H1 (cell line): ENCODE data around the gene BAG1. TPM values are rescaled to one million over a fixed set of nuclear protein-coding genes. Genes with fewer than 3 reads are reported as not detected.

Source experiments
- CTCF ChIA-PET: fragments of 300-600 bp; sonication (Branson Sonifier 250); formaldehyde crosslinking; loops from one replicate; lab custom pipeline; 2021; ENCODE audit not compliant: partially characterized antibody; lab: Charles Lee
- POLR2A ChIA-PET: fragments of 300-600 bp; sonication (Branson Sonifier 250); formaldehyde crosslinking; loops from one replicate; lab custom pipeline; 2021; ENCODE audit warnings: inconsistent platforms; ENCODE audit not compliant: partially characterized antibody; lab: Charles Lee
- DNase-seq, 2 experiments: peaks; one replicate each; pipeline versions ENCODE4 v3.0.0 to v3.0.0-alpha.2; 2010 to 2022; ENCODE audit warnings: low spot score in 2 of 2, low read depth in 1 of 2, mixed read lengths in 1 of 2
- FAIRE-seq: peaks from 2 replicates; lab custom pipeline; 2011; peaks lifted over from hg19 to GRCh38; lab: Jason Lieb, UNC
- H2AFZ ChIP-seq: 2 replicates; pipeline ENCODE4 v1.8.1; 2012; ENCODE audit warnings: low read length, inconsistent platforms
- H2AK5ac ChIP-seq: 2 replicates; pipeline ENCODE4 v1.6.1; 2013; ENCODE audit warnings: low read depth, low read length
- H2BK120ac ChIP-seq: replicated peaks from 2 replicates; pipeline ENCODE3; 2013; ENCODE audit warnings: low read depth, low read length, inconsistent platforms
- H2BK12ac ChIP-seq: 2 replicates; pipeline ENCODE4 v1.6.1; 2013; ENCODE audit warnings: low read depth, low read length
- H2BK15ac ChIP-seq: 2 replicates; pipeline ENCODE4 v1.6.1; 2013; ENCODE audit warnings: low read length
- H2BK20ac ChIP-seq: 2 replicates; pipeline ENCODE4 v1.6.1; 2013; ENCODE audit warnings: low read length
- H2BK5ac ChIP-seq: 2 replicates; pipeline ENCODE4 v1.6.1; 2013; ENCODE audit warnings: low read depth, low read length
- H3K14ac ChIP-seq: 2 replicates; pipeline ENCODE4 v1.6.1; 2013; ENCODE audit warnings: inconsistent platforms; ENCODE audit not compliant: insufficient read length
- H3K18ac ChIP-seq: 2 replicates; pipeline ENCODE4 v1.6.1; 2013; ENCODE audit warnings: low read length; ENCODE audit errors: extremely low read depth
- H3K23ac ChIP-seq: 2 replicates; pipeline ENCODE4 v1.6.1; 2013; ENCODE audit warnings: inconsistent platforms; ENCODE audit not compliant: insufficient read length
- H3K23me2 ChIP-seq: 2 replicates; pipeline ENCODE4 v1.6.1; 2013; ENCODE audit warnings: low read depth, low read length
- H3K27ac ChIP-seq: 2 replicates; pipeline ENCODE4 v1.6.1; 2011; ENCODE audit warnings: low read depth, low read length, inconsistent platforms
- H3K27me3 ChIP-seq, 4 experiments: replicated peaks in 1 of 4; 1 replicate in 1 of 4; 2 replicates in 3 of 4; pipeline versions ENCODE4 v1.6.1 to v1.8.1; 2011 to 2013; ENCODE audit warnings: low read length in 3 of 4, mild to moderate bottlenecking in 3 of 4, inconsistent platforms in 2 of 4, mixed read lengths in 2 of 4, moderate library complexity in 1 of 4; ENCODE audit not compliant: control insufficient read depth in 3 of 4, insufficient read depth in 3 of 4; ENCODE audit errors: extremely low read depth in 1 of 4
- H3K36me3 ChIP-seq, 4 experiments: 2 replicates each; pipeline versions ENCODE4 v1.6.1 to v1.8.1; 2011 to 2013; ENCODE audit warnings: mild to moderate bottlenecking in 4 of 4, low read length in 3 of 4, moderate library complexity in 2 of 4, control low read depth in 1 of 4, inconsistent platforms in 1 of 4; ENCODE audit not compliant: insufficient read depth in 4 of 4, control insufficient read depth in 2 of 4
- H3K4ac ChIP-seq: replicated peaks from 2 replicates; pipeline ENCODE3; 2013; ENCODE audit warnings: low read length, low read depth, mixed read lengths, inconsistent platforms; ENCODE audit not compliant: insufficient read length
- H3K4me1 ChIP-seq, 4 experiments: replicated peaks in 1 of 4; 1 replicate in 1 of 4; 2 replicates in 3 of 4; pipeline versions ENCODE4 v1.6.1 to v1.8.1; 2011 to 2013; ENCODE audit warnings: low read length in 3 of 4, inconsistent platforms in 2 of 4, mixed read lengths in 1 of 4; ENCODE audit not compliant: insufficient read depth in 4 of 4, control insufficient read depth in 3 of 4
- H3K4me2 ChIP-seq, 2 experiments: 2 replicates each; pipeline versions ENCODE4 v1.6.1 to v1.8.1; 2011 to 2013; ENCODE audit warnings: low read depth in 2 of 2, low read length in 2 of 2, control low read depth in 1 of 2, inconsistent platforms in 1 of 2, mild to moderate bottlenecking in 1 of 2; ENCODE audit not compliant: insufficient read depth in 1 of 2
- H3K4me3 ChIP-seq, 4 experiments: fragments of 200-600, 300-600 bp in 1 of 4; sonication (generic), shearing (Covaris generic), sonication (Bioruptor Twin) in 1 of 4; 2 replicates each; pipeline versions ENCODE4 v1.5.1 to v1.8.1; 2011 to 2016; ENCODE audit warnings: low read length in 4 of 4, low read depth in 3 of 4, control low read depth in 2 of 4, inconsistent platforms in 2 of 4, mild to moderate bottlenecking in 2 of 4, mixed read lengths in 1 of 4, moderate library complexity in 1 of 4; ENCODE audit not compliant: insufficient read depth in 2 of 4; ENCODE audit errors: extremely low read depth in 1 of 4
- H3K56ac ChIP-seq: replicated peaks from 2 replicates; pipeline ENCODE3; 2013; ENCODE audit warnings: low read depth, mild to moderate bottlenecking, mixed read lengths, low read length, inconsistent platforms; ENCODE audit not compliant: insufficient read length
- H3K79me1 ChIP-seq: 2 replicates; pipeline ENCODE4 v1.6.1; 2013; ENCODE audit warnings: low read depth, low read length, control low read depth
- H3K79me2 ChIP-seq, 2 experiments: 2 replicates each; pipeline versions ENCODE4 v1.6.1 to v1.8.1; 2012 to 2013; ENCODE audit warnings: low read length in 2 of 2, mild to moderate bottlenecking in 2 of 2, inconsistent platforms in 1 of 2; ENCODE audit not compliant: insufficient read depth in 2 of 2, control insufficient read depth in 1 of 2
- H3K9ac ChIP-seq, 4 experiments: replicated peaks in 1 of 4; 1 replicate in 1 of 4; 2 replicates in 3 of 4; pipeline versions ENCODE4 v1.6.1 to v1.8.1; 2011 to 2013; ENCODE audit warnings: low read depth in 3 of 4, low read length in 3 of 4, control low read depth in 2 of 4, mild to moderate bottlenecking in 2 of 4, moderate library complexity in 2 of 4, inconsistent platforms in 1 of 4; ENCODE audit errors: extremely low read depth in 1 of 4
- H3K9me3 ChIP-seq, 2 experiments: 2 replicates each; pipeline versions ENCODE4 v1.6.1 to v1.8.1; 2012 to 2013; ENCODE audit warnings: mild to moderate bottlenecking in 2 of 2, moderate library complexity in 2 of 2, control low read depth in 1 of 2, inconsistent platforms in 1 of 2, low read depth in 1 of 2, low read length in 1 of 2, mixed read lengths in 1 of 2; ENCODE audit not compliant: insufficient read depth in 2 of 2
- H4K20me1 ChIP-seq, 2 experiments: replicated peaks in 1 of 2; 2 replicates each; pipeline versions ENCODE3 to v1.8.1; 2011 to 2013; ENCODE audit warnings: inconsistent platforms in 2 of 2, low read length in 2 of 2, mild to moderate bottlenecking in 1 of 2; ENCODE audit not compliant: insufficient read depth in 2 of 2, control insufficient read depth in 1 of 2
- H4K5ac ChIP-seq: 2 replicates; pipeline ENCODE4 v1.6.1; 2013; ENCODE audit warnings: low read length, low read depth, mixed read lengths, inconsistent platforms; ENCODE audit not compliant: insufficient read length
- H4K8ac ChIP-seq: 2 replicates; pipeline ENCODE4 v1.8.0; 2013; ENCODE audit warnings: mild to moderate bottlenecking, moderate library complexity, low read length, inconsistent platforms; ENCODE audit not compliant: insufficient read depth; ENCODE audit errors: extremely low read depth
- H4K91ac ChIP-seq: replicated peaks from 2 replicates; pipeline ENCODE3; 2013; ENCODE audit warnings: low read length, mixed read lengths, inconsistent platforms; ENCODE audit not compliant: insufficient read length
- ATF2 ChIP-seq: IDR thresholded peaks from 2 replicates; pipeline ENCODE4 v1.6.1; 2012; ENCODE audit warnings: low read length, inconsistent platforms
- ATF3 ChIP-seq: IDR thresholded peaks from 2 replicates; pipeline ENCODE4 v1.6.1; 2011; ENCODE audit warnings: low read depth, mild to moderate bottlenecking, low read length; ENCODE audit not compliant: insufficient read depth
- BACH1 ChIP-seq: IDR thresholded peaks from 2 replicates; pipeline ENCODE4 v1.6.1; 2012; ENCODE audit warnings: low read length, improper control_type of control experiment
- POLR2A ChIP-seq, 2 experiments: IDR thresholded peaks; 1 replicate in 1 of 2; 2 replicates in 1 of 2; pipeline ENCODE4 v1.6.1; 2011; ENCODE audit warnings: low read depth in 2 of 2, low read length in 2 of 2, mild to moderate bottlenecking in 2 of 2; ENCODE audit errors: control extremely low read depth in 1 of 2
- RAD21 ChIP-seq, 2 experiments: IDR thresholded peaks in 1 of 2; conservative IDR thresholded peaks in 1 of 2; 2 replicates each; pipeline ENCODE4 v1.6.1; 2011; ENCODE audit warnings: low read depth in 2 of 2, low read length in 2 of 2, improper control_type of control experiment in 1 of 2, inconsistent platforms in 1 of 2, mild to moderate bottlenecking in 1 of 2, moderate library complexity in 1 of 2
- SIN3A ChIP-seq, 2 experiments: IDR thresholded peaks in 1 of 2; conservative IDR thresholded peaks in 1 of 2; 2 replicates each; pipeline ENCODE4 v1.6.1; 2011 to 2012; ENCODE audit warnings: low read length in 2 of 2, improper control_type of control experiment in 1 of 2, low read depth in 1 of 2, mild to moderate bottlenecking in 1 of 2
- SIRT6 ChIP-seq: IDR thresholded peaks from one replicate; pipeline ENCODE4 v1.7.1; 2012; ENCODE audit warnings: low read length, inconsistent platforms
- SIX5 ChIP-seq: IDR thresholded peaks from 2 replicates; pipeline ENCODE4 v1.6.1; 2011; ENCODE audit warnings: mild to moderate bottlenecking, low read depth, low read length
- TBP ChIP-seq: IDR thresholded peaks from 2 replicates; pipeline ENCODE4 v1.6.1; 2011; ENCODE audit warnings: low read depth, low read length, improper control_type of control experiment
- WGBS, 2 experiments: shearing (Covaris generic) in 1 of 2; methylation state at CpG; one replicate each; pipeline versions ENCODE4 v1.1.6 to v1.1.7; 2013 to 2015; ENCODE audit warnings: low lambda C conversion rate in 2 of 2, mixed read lengths in 2 of 2, inconsistent platforms in 1 of 2, low coverage in 1 of 2, missing lambda C conversion rate in 1 of 2; ENCODE audit not compliant: insufficient replicate concordance in 2 of 2, insufficient coverage in 1 of 2, insufficient read length in 1 of 2; ENCODE audit errors: extremely low coverage in 1 of 2, missing lambda C conversion rate in 1 of 2; 5-methylcytosine and 5-hydroxymethylcytosine counted together
- polyA plus RNA-seq, 7 experiments: library from polyadenylated mRNA; depleted of rRNA in 3 of 7; stranded (reverse) in 5 of 7; unstranded in 2 of 7; fragments of >200 nt in 5 of 7; fragments of 200-250 nt in 2 of 7; gene quantifications; 1 replicate in 5 of 7; 2 replicates in 1 of 7; 4 replicates in 1 of 7; pipeline versions ENCODE4 v1.2.1 to v1.2.3, GENCODE V29; 2011 to 2013; ENCODE audit warnings: missing spikeins in 2 of 7, mixed read lengths in 2 of 7
- total RNA-seq: library from RNA; stranded (reverse); fragmentation: NEBNext Ultra II Directional; extraction: Animal tissue kit (Norgen Biotek cat#: 25700); gene quantifications from 2 replicates; pipeline ENCODE4 v1.2.1, GENCODE V29; 2021

Gene BAG1
- total and polyA plus RNA-seq, 2 of the 8 experiments (the other 6 are each of a cell fraction or from before 2014, with no cell fraction given) = 14.7 to 59.8 TPM

- H2BK20ac ChIP-seq = no peak overlapping the region
- no peak for DNase-seq
- no peaks in the 10 kb centered on the region; a peak in 2 of 7 replicates for H3K27me3 ChIP-seq
- H2AFZ ChIP-seq = no peak overlapping the region
- H4K91ac ChIP-seq = no peak overlapping the region
- no peak overlapping the region for H3K14ac ChIP-seq
- no peak overlapping the region for H2AK5ac ChIP-seq
- no peak overlapping the region for H4K8ac ChIP-seq
- H3K56ac ChIP-seq = no peak overlapping the region
- 85% methylated on average over 1 of the region's 1 CpG; no CpG with 5 or more reads in 1 of the 2 experiments for WGBS, 2 experiments
- no peaks in the 10 kb centered on the region for H4K20me1 ChIP-seq
- no peaks in the 10 kb centered on the region for H3K79me2 ChIP-seq
- H2BK5ac ChIP-seq = no peak overlapping the region
- H3K23ac ChIP-seq = no peak overlapping the region
- H2BK15ac ChIP-seq = no peak overlapping the region
- H3K4me2 ChIP-seq = no peak overlapping the region
- no peaks in the 10 kb centered on the region for H3K9me3 ChIP-seq
- no peak overlapping the region for H2BK12ac ChIP-seq
- no peaks in the 10 kb centered on the region for H3K4me1 ChIP-seq
- no peak for FAIRE-seq
- no peak for TF ChIP-seq ATF3
- no peak for TF ChIP-seq SIX5
- TF ChIP-seq ATF2 = no peak
- no peak for TF ChIP-seq TBP
- TF ChIP-seq SIN3A (conservative IDR thresholded peaks at IDR 0.05 in 1 of 2, IDR thresholded peaks at IDR 0.05 in 1 of 2; ENCODE audit: low read depth in 1 of 2, low read length in 2 of 2) = no peak
- no peak for TF ChIP-seq BACH1
- TF ChIP-seq SIRT6 = no peak
- TF ChIP-seq POLR2A (IDR thresholded peaks at IDR 0.05; ENCODE audit: control extremely low read depth in 1 of 2, low read depth in 2 of 2, low read length in 2 of 2) = no peak
- no peak for TF ChIP-seq RAD21 (IDR thresholded peaks at IDR 0.05 in 1 of 2, conservative IDR thresholded peaks at IDR 0.05 in 1 of 2; ENCODE audit: low read depth in 2 of 2, low read length in 2 of 2)
- no peaks in the 10 kb centered on the region for H3K79me1 ChIP-seq
- H3K27ac ChIP-seq = no peak overlapping the region
- no peaks in the 10 kb centered on the region for H3K36me3 ChIP-seq
- H3K4ac ChIP-seq = no peak overlapping the region
- H2BK120ac ChIP-seq = no peak overlapping the region
- no peaks in the 10 kb centered on the region; the same call in 1 of the 2 replicates for H3K23me2 ChIP-seq
- no peak overlapping the region for H3K4me3 ChIP-seq
- ChIA-PET CTCF (interaction anchor here (0.5 to 7.5 kb wide), 5 partner anchors 8 to 158 kb away, joined by 3 to 55 read pairs (median 4); partner anchors contain the start of gene SMU1), POLR2A (interaction anchor here (1.1 to 2.0 kb wide), 3 partner anchors 158 to 209 kb away, joined by 3 to 8 read pairs (median 3); partner anchors contain the start of genes DNAJA1 and SMU1)
- no peak overlapping the region for H3K9ac ChIP-seq
- no peak overlapping the region for H4K5ac ChIP-seq
- no peak overlapping the region for H3K18ac ChIP-seq
These were observed 30.7 kb downstream of the BAG1 start for GRCh38 chr9:33233626-33234342.
